GM23248 (cell line): ENCODE results near the gene EDC4. TPM values are rescaled to one million over a fixed set of nuclear protein-coding genes. Genes with fewer than 3 reads are reported as not detected.

Experiments used
- DNase-seq: peaks from one replicate; pipeline ENCODE4 v3.0.0-alpha.2; 2015
- H2AFZ ChIP-seq: fragments of 200-600 bp; sonication (generic); 2 replicates; pipeline ENCODE4 v1.6.1; 2016; ENCODE audit warnings: antibody characterized with exemption
- H3F3A ChIP-seq: fragments of 200-600 bp; sonication (generic); 2 replicates; pipeline ENCODE4 v1.6.1; 2016; ENCODE audit warnings: mild to moderate bottlenecking, antibody characterized with exemption, mixed run types; ENCODE audit not compliant: insufficient read depth
- H3K27ac ChIP-seq: fragments of 200-600 bp; sonication (generic); 2 replicates; pipeline ENCODE4 v1.5.1; 2016; ENCODE audit warnings: mild to moderate bottlenecking
- H3K27me3 ChIP-seq: fragments of 200-600 bp; sonication (generic); replicated peaks from 2 replicates; pipeline ENCODE4 v1.6.1; 2016; ENCODE audit warnings: mild to moderate bottlenecking; ENCODE audit not compliant: insufficient read depth
- H3K36me3 ChIP-seq: fragments of 200-600 bp; sonication (generic); 2 replicates; pipeline ENCODE4 v1.6.1; 2016; ENCODE audit warnings: low read depth, mild to moderate bottlenecking
- H3K4me1 ChIP-seq: fragments of 200-600 bp; sonication (generic); 2 replicates; pipeline ENCODE4 v1.6.1; 2016; ENCODE audit warnings: mild to moderate bottlenecking; ENCODE audit not compliant: insufficient read depth
- H3K4me2 ChIP-seq: fragments of 200-600 bp; sonication (generic); one replicate; pipeline ENCODE4 v1.6.1; 2016; ENCODE audit warnings: mild to moderate bottlenecking; ENCODE audit not compliant: unreplicated experiment
- H3K4me3 ChIP-seq: fragments of 200-600 bp; sonication (generic); 2 replicates; pipeline ENCODE4 v1.5.1; 2016; ENCODE audit warnings: mild to moderate bottlenecking
- H3K79me2 ChIP-seq: fragments of 200-600 bp; sonication (generic); 2 replicates; pipeline ENCODE4 v1.6.1; 2016; ENCODE audit warnings: mild to moderate bottlenecking; ENCODE audit not compliant: insufficient read depth
- H3K9ac ChIP-seq: fragments of 200-600 bp; sonication (generic); 2 replicates; pipeline ENCODE4 v1.6.1; 2016; ENCODE audit warnings: mild to moderate bottlenecking
- H3K9me2 ChIP-seq: fragments of 200-600 bp; sonication (generic); 2 replicates; pipeline ENCODE4 v1.6.1; 2016; ENCODE audit warnings: mixed run types, mild to moderate bottlenecking, moderate library complexity; ENCODE audit not compliant: insufficient read depth
- H3K9me3 ChIP-seq: fragments of 200-600 bp; sonication (generic); one replicate; pipeline ENCODE4 v1.6.1; 2017; ENCODE audit warnings: low read depth
- H4K20me1 ChIP-seq: fragments of 200-600 bp; sonication (generic); 2 replicates; pipeline ENCODE4 v1.6.0; 2016; ENCODE audit not compliant: insufficient read depth
- EZH2 ChIP-seq: fragments of 200-600 bp; sonication (generic); IDR thresholded peaks from 2 replicates; pipeline ENCODE4 v1.6.1; 2018; ENCODE audit warnings: antibody characterized with exemption, mild to moderate bottlenecking; ENCODE audit not compliant: insufficient read depth, poor library complexity, severe bottlenecking
- EZH2phosphoT487 ChIP-seq: fragments of 200-600 bp; sonication (generic); IDR thresholded peaks from 2 replicates; pipeline ENCODE4 v1.6.1; 2018; ENCODE audit warnings: antibody characterized with exemption, moderate library complexity, mild to moderate bottlenecking, low read depth; ENCODE audit not compliant: insufficient read depth
- WGBS, 2 experiments: methylation state at CpG; one replicate each; pipeline ENCODE4 v1.1.6; 2015 to 2017; ENCODE audit warnings: low lambda C conversion rate in 2 of 2, low coverage in 1 of 2; ENCODE audit errors: missing lambda C conversion rate in 2 of 2; 5-methylcytosine and 5-hydroxymethylcytosine counted together
- in situ Hi-C: fragments of 300-500 bp; cut with MboI; formaldehyde crosslinking; loops from 2 replicates; pipeline ENCODE4 v1.15.0; 2020
- polyA plus RNA-seq: library from polyadenylated mRNA; unstranded; fragments of >200 nt; fragmentation: Nextera tagmentation; extraction: Ambion mirVana; gene quantifications from 2 replicates; pipeline ENCODE4 v1.2.1, GENCODE V29; 2016
- total RNA-seq: library from RNA; depleted of rRNA; stranded (reverse); fragments of >200 nt; shearing (Covaris generic); gene quantifications from 2 replicates; pipeline ENCODE4 v1.2.3, GENCODE V29; 2014

The EDC4 gene
- total and polyA plus RNA-seq, 2 experiments from 2014 or later, result 39.9 to 48.5 TPM

GRCh38 chr16:67871256-67871655 lies 1.6 kb upstream of the EDC4 start:
- Histone ChIP-seq H3F3A (peaks cover 25% of the 10 kb centered on the region), H3K27ac (no peak overlapping the region), H3K4me1 (peaks cover 9% of the 10 kb centered on the region), H3K9me2 (no peaks in the 10 kb centered on the region), H2AFZ (no peak overlapping the region), H3K4me2 (no peak overlapping the region), H3K79me2 (peaks cover 60% of the 10 kb centered on the region), H3K4me3 (no peak overlapping the region), H3K9me3 (no peaks in the 10 kb centered on the region), H3K9ac (no peak overlapping the region), H3K36me3 (peaks cover 30% of the 10 kb centered on the region; the same call in 1 of the 2 replicates), H3K27me3 (no peaks in the 10 kb centered on the region), H4K20me1 (no peaks in the 10 kb centered on the region)
- no peak for DNase-seq
- 67 to 74% methylated on average over 3 of the region's 3 CpGs for WGBS, 2 experiments
- in situ Hi-C loops, result no loop called here
- TF ChIP-seq EZH2phosphoT487 (no peak), EZH2 (no peak)

- Histone ChIP-seq H3K27me3 (no peaks in the 10 kb centered on the region), H3F3A (peaks cover 25% of the 10 kb centered on the region), H3K9ac (peak overlapping the region; percentile 95), H2AFZ (0 out of 2 replicates have a peak overlapping the region, but pooled peaks have one; percentile 74), H3K36me3 (peaks cover 22% of the 10 kb centered on the region; the same call in 1 of the 2 replicates), H3K4me1 (peaks cover 9% of the 10 kb centered on the region), H3K79me2 (peaks cover 60% of the 10 kb centered on the region), H3K4me2 (no peak overlapping the region), H3K9me2 (no peaks in the 10 kb centered on the region), H3K27ac (peak overlapping the region; percentile 71), H3K9me3 (no peaks in the 10 kb centered on the region), H3K4me3 (peak overlapping the region; percentile 78; the same call in 1 of the 2 replicates), H4K20me1 (no peaks in the 10 kb centered on the region)
- 25 to 33% methylated on average over 2 of the region's 2 CpGs for WGBS, 2 experiments
- in situ Hi-C loops, result no loop called here
- DNase-seq, result no peak
- TF ChIP-seq EZH2 (no peak), EZH2phosphoT487 (no peak)
These were observed 671 bp upstream of the EDC4 start for GRCh38 chr16:67872131-67872630.

GRCh38 chr16:67873435-67874370 lies 851 bp downstream of the EDC4 start:
- Histone ChIP-seq H3F3A (peaks cover 25% of the 10 kb centered on the region), H3K4me2 (peak overlapping the region; percentile 84), H3K27ac (peak overlapping the region; percentile 71), H3K9me2 (no peaks in the 10 kb centered on the region), H3K79me2 (peaks cover 54% of the 10 kb centered on the region), H3K9ac (peak overlapping the region; percentile 95), H3K36me3 (peaks cover 13% of the 10 kb centered on the region; the same call in 1 of the 2 replicates), H4K20me1 (no peaks in the 10 kb centered on the region), H3K4me3 (peak overlapping the region; percentile 78), H2AFZ (peak overlapping the region; percentile 74), H3K9me3 (no peaks in the 10 kb centered on the region), H3K4me1 (peaks cover 9% of the 10 kb centered on the region), H3K27me3 (no peaks in the 10 kb centered on the region)
- DNase-seq, result peak; percentile 60
- 11% methylated on average over 20 to 23 of the region's 23 CpGs for WGBS, 2 experiments
- TF ChIP-seq EZH2 (no peak), EZH2phosphoT487 (no peak)
- in situ Hi-C loops, result no loop called here

GRCh38 chr16:67874372-67874771 lies 1.5 kb downstream of the EDC4 start:
- peak; percentile 39 for DNase-seq
- H3K4me1 ChIP-seq, result peaks cover 9% of the 10 kb centered on the region
- H3K9me2 ChIP-seq, result no peaks in the 10 kb centered on the region
- H3K36me3 ChIP-seq, result peaks cover 13% of the 10 kb centered on the region; the same call in 1 of the 2 replicates
- H3K9me3 ChIP-seq, result no peaks in the 10 kb centered on the region
- peaks cover 50% of the 10 kb centered on the region for H3K79me2 ChIP-seq
- peak overlapping the region; percentile 84 for H3K4me2 ChIP-seq
- H3K4me3 ChIP-seq, result peak overlapping the region; percentile 78
- H3K9ac ChIP-seq, result peak overlapping the region; percentile 95
- no peak overlapping the region for H2AFZ ChIP-seq
- TF ChIP-seq EZH2, result no peak
- TF ChIP-seq EZH2phosphoT487, result no peak
- peaks cover 25% of the 10 kb centered on the region for H3F3A ChIP-seq
- H3K27ac ChIP-seq, result peak overlapping the region; percentile 71
- 52 to 53% methylated on average over 3 of the region's 3 CpGs for WGBS, 2 experiments
- no peaks in the 10 kb centered on the region for H4K20me1 ChIP-seq
- no peaks in the 10 kb centered on the region for H3K27me3 ChIP-seq
- in situ Hi-C loops, result no loop called here
